ENCODE results near the gene LRRC8B. TPM values are rescaled to one million over a fixed set of nuclear protein-coding genes. Genes with fewer than 3 reads are reported as not detected.

The LRRC8B gene
- polyA plus RNA-seq, 3 donors, result 4.5 to 9.1 (median 7.9) TPM

GRCh38 chr1:89582571-89582970, 57.9 kb downstream of the LRRC8B start:
- H3K4me1 ChIP-seq (ENCODE audit: control insufficient read depth in 1 of 2, insufficient read depth in 2 of 2, low read length in 2 of 2), result no peaks in the 10 kb centered on the region
- no peak overlapping the region for H3K27ac ChIP-seq (ENCODE audit: low read depth in 1 of 2, low read length in 2 of 2)
- peak overlapping the region in 1 of 7 donors; percentile 39 for H3K27ac Mint-ChIP-seq
- H3K27me3 ChIP-seq (ENCODE audit: control insufficient read depth in 2 of 2, insufficient read depth in 2 of 2, low read length in 2 of 2), result no peaks in the 10 kb centered on the region
- H3K4me3 Mint-ChIP-seq, result no peak overlapping the region
- no peaks in the 10 kb centered on the region for H4K20me1 ChIP-seq (ENCODE audit: insufficient read depth, low read length)
- intact Hi-C loops (cut with micrococcal nuclease), result loop anchor here in 1 of 2 donors (5.0 kb wide), 1 partner anchor 45 kb away; no protein-coding TSS in a partner anchor
- H2AFZ ChIP-seq (ENCODE audit: insufficient read depth, low read depth, low read length, poor library complexity, severe bottlenecking), result no peak overlapping the region
- no peak overlapping the region for H3K4me3 ChIP-seq (replicated peaks in 1 of 3; ENCODE audit: low read depth in 2 of 3, low read length in 3 of 3)
- H3K36me3 ChIP-seq (replicated peaks in 1 of 2; ENCODE audit: control insufficient read depth in 1 of 2, insufficient read depth in 2 of 2, low read length in 2 of 2), result peaks cover 32 to 70% of the 10 kb centered on the region in 2 donors
- no peaks in the 10 kb centered on the region for H3K27me3 Mint-ChIP-seq (ENCODE audit: low read depth in 3 of 3)
- no peaks in the 10 kb centered on the region for H3K9me3 Mint-ChIP-seq
- H3K79me2 ChIP-seq (ENCODE audit: insufficient read depth, low read length), result no peaks in the 10 kb centered on the region
- H3K9me3 ChIP-seq (replicated peaks in 1 of 2; ENCODE audit: control insufficient read depth in 1 of 2, insufficient read depth in 1 of 2, low read length in 2 of 2), result no peaks in the 10 kb centered on the region
- no peak for DNase-seq
- no peak overlapping the region for H3K4me2 ChIP-seq (replicated peaks; ENCODE audit: extremely low read depth, low read length, poor library complexity, severe bottlenecking)
- H3K9ac ChIP-seq (ENCODE audit: insufficient read depth, low read length, poor library complexity, severe bottlenecking), result no peak overlapping the region
- 77% methylated on average over 9 of the region's 9 CpGs for WGBS (ENCODE audit: insufficient coverage)
- no peak for TF ChIP-seq CTCF (IDR thresholded peaks at IDR 0.05)
- peaks cover 58 to 63% of the 10 kb centered on the region in 2 donors for H3K36me3 Mint-ChIP-seq
- no peaks in the 10 kb centered on the region for H3K4me1 Mint-ChIP-seq

- Histone ChIP-seq H4K20me1 (ENCODE audit: insufficient read depth, low read length) (no peaks in the 10 kb centered on the region), H3K4me3 (replicated peaks in 1 of 3; ENCODE audit: low read depth in 2 of 3, low read length in 3 of 3) (no peak overlapping the region), H3K9ac (ENCODE audit: insufficient read depth, low read length, poor library complexity, severe bottlenecking) (no peak overlapping the region), H3K79me2 (ENCODE audit: insufficient read depth, low read length) (no peaks in the 10 kb centered on the region), H3K4me1 (ENCODE audit: control insufficient read depth in 1 of 2, insufficient read depth in 2 of 2, low read length in 2 of 2) (no peaks in the 10 kb centered on the region), H3K36me3 (replicated peaks in 1 of 2; ENCODE audit: control insufficient read depth in 1 of 2, insufficient read depth in 2 of 2, low read length in 2 of 2) (peaks cover 30 to 74% of the 10 kb centered on the region in 2 donors), H3K9me3 (replicated peaks in 1 of 2; ENCODE audit: control insufficient read depth in 1 of 2, insufficient read depth in 1 of 2, low read length in 2 of 2) (no peaks in the 10 kb centered on the region), H3K4me2 (replicated peaks; ENCODE audit: extremely low read depth, low read length, poor library complexity, severe bottlenecking) (no peak overlapping the region), H3K27me3 (ENCODE audit: control insufficient read depth in 2 of 2, insufficient read depth in 2 of 2, low read length in 2 of 2) (no peaks in the 10 kb centered on the region), H3K27ac (ENCODE audit: low read depth in 1 of 2, low read length in 2 of 2) (no peak overlapping the region), H2AFZ (ENCODE audit: insufficient read depth, low read depth, low read length, poor library complexity, severe bottlenecking) (no peak overlapping the region)
- H3K36me3 Mint-ChIP-seq, result peaks cover 65 to 66% of the 10 kb centered on the region in 2 donors
- TF ChIP-seq CTCF (IDR thresholded peaks at IDR 0.05), result no peak
- DNase-seq, result no peak
- H3K27ac Mint-ChIP-seq, result no peak overlapping the region
- WGBS (ENCODE audit: insufficient coverage), result 100% methylated on average over 1 of the region's 2 CpGs
- no peaks in the 10 kb centered on the region for H3K27me3 Mint-ChIP-seq (ENCODE audit: low read depth in 3 of 3)
- intact Hi-C loops (cut with micrococcal nuclease), result loop anchor here in 1 of 2 donors (5.0 kb wide), 1 partner anchor 47 kb away; no protein-coding TSS in a partner anchor
- peaks cover 2% of the 10 kb centered on the region for H3K4me1 Mint-ChIP-seq
- H3K4me3 Mint-ChIP-seq, result no peak overlapping the region
- H3K9me3 Mint-ChIP-seq, result no peaks in the 10 kb centered on the region
Observed at GRCh38 chr1:89584211-89584610, 59.6 kb downstream of the LRRC8B start.
